HepG2 (cell line): ENCODE results near the gene KIF5B. TPM values are rescaled to one million over a fixed set of nuclear protein-coding genes. Genes with fewer than 3 reads are reported as not detected.
A peak's percentile ranks its signal among the peaks of the same experiment; 100 is the strongest.

Experiments
- ATAC-seq: fragments of 200-7000 bp; cut with Tn5 transposase; 3 replicates; pipeline ENCODE4 v1.9.1; 2020; ENCODE audit warnings: mild to moderate bottlenecking, moderate library complexity
- BruUV-seq: library from RNA; stranded (reverse); fragments of 400-500 nt; replicated peaks from 2 replicates; lab custom pipeline; 2021; lab: Mats Ljungman, UMichigan
- CTCF ChIA-PET: fragments of 300-600 bp; formaldehyde crosslinking; extraction: SDS; loops from one replicate; lab custom pipeline; 2021; ENCODE audit warnings: low total read pairs, inconsistent platforms, low intra/inter-chr PET ratio; lab: Yijun Ruan, JAX
- POLR2A ChIA-PET: fragments of 350-600 bp; sonication (Branson Sonifier 250); formaldehyde crosslinking; loops from one replicate; lab custom pipeline; 2020; ENCODE audit warnings: antibody characterized with exemption, inconsistent platforms; lab: Yijun Ruan, JAX
- DNase-seq: peaks from one replicate; pipeline ENCODE4 v3.0.0-alpha.2; 2015; ENCODE audit warnings: low spot score
- FAIRE-seq: peaks from 3 replicates; lab custom pipeline; 2011; peaks lifted over from hg19 to GRCh38; lab: Jason Lieb, UNC
- H2AFZ ChIP-seq: one replicate; pipeline ENCODE4 v1.6.1; 2011; ENCODE audit warnings: low read length, inconsistent platforms
- H3K27ac ChIP-seq: fragments of 300-600 bp; 3 replicates; pipeline ENCODE4 v1.8.0; 2011; ENCODE audit warnings: mixed run types, mild to moderate bottlenecking, mixed read lengths, low read length, inconsistent platforms; ENCODE audit not compliant: insufficient read depth; ENCODE audit errors: extremely low read length
- H3K27me3 ChIP-seq, 2 experiments: fragments of 200-600 bp in 1 of 2; 2 replicates in 1 of 2; 3 replicates in 1 of 2; pipeline versions ENCODE4 v1.6.0 to v1.8.0; 2011; ENCODE audit warnings: low read length in 2 of 2, mild to moderate bottlenecking in 2 of 2, moderate library complexity in 2 of 2, inconsistent platforms in 1 of 2; ENCODE audit not compliant: insufficient read depth in 2 of 2, control insufficient read depth in 1 of 2
- H3K36me3 ChIP-seq, 2 experiments: fragments of 200-600 bp in 1 of 2; replicated peaks in 1 of 2; 2 replicates in 1 of 2; 3 replicates in 1 of 2; pipeline versions ENCODE4 v1.5.1 to v1.8.0; 2011; ENCODE audit warnings: low read length in 2 of 2, inconsistent platforms in 1 of 2; ENCODE audit not compliant: insufficient read depth in 2 of 2, control insufficient read depth in 1 of 2
- H3K4me1 ChIP-seq: 2 replicates; pipeline ENCODE4 v1.5.1; 2012; ENCODE audit warnings: low read length, inconsistent platforms; ENCODE audit not compliant: insufficient read depth
- H3K4me2 ChIP-seq: 2 replicates; pipeline ENCODE4 v1.6.0; 2011; ENCODE audit warnings: low read depth, low read length, inconsistent platforms
- H3K4me3 ChIP-seq, 3 experiments: fragments of 200-600 bp in 1 of 3; sonication (generic), shearing (Covaris generic) in 1 of 3; replicated peaks in 1 of 3; 2 replicates each; pipeline ENCODE4 v1.5.1; 2011 to 2016; ENCODE audit warnings: low read length in 3 of 3, inconsistent platforms in 2 of 3, low read depth in 2 of 3, mild to moderate bottlenecking in 2 of 3, control low read depth in 1 of 3, mixed read lengths in 1 of 3; ENCODE audit not compliant: insufficient read depth in 1 of 3
- H3K79me2 ChIP-seq: one replicate; pipeline ENCODE4 v1.6.1; 2011; ENCODE audit warnings: low read length, inconsistent platforms; ENCODE audit not compliant: insufficient read depth
- H3K9ac ChIP-seq: 2 replicates; pipeline ENCODE4 v1.6.0; 2011; ENCODE audit warnings: mild to moderate bottlenecking, low read depth, low read length, inconsistent platforms; ENCODE audit not compliant: insufficient read depth
- H3K9me3 ChIP-seq: 2 replicates; pipeline ENCODE4 v1.5.1; 2012; ENCODE audit warnings: mild to moderate bottlenecking, low read length
- H4K20me1 ChIP-seq: 2 replicates; pipeline ENCODE4 v1.6.0; 2011; ENCODE audit warnings: inconsistent platforms, mild to moderate bottlenecking, low read length, moderate library complexity; ENCODE audit not compliant: insufficient read depth
- FOSL2 ChIP-seq: sonication (generic); formaldehyde crosslinking; IDR thresholded peaks from 2 replicates; pipeline ENCODE4 v1.4.0; 2020; ENCODE audit warnings: missing genetic modification reagents
- JUN ChIP-seq: sonication (generic); formaldehyde crosslinking; IDR thresholded peaks from 2 replicates; pipeline ENCODE4 v1.4.0; 2020; ENCODE audit warnings: mild to moderate bottlenecking, missing genetic modification reagents
- RBM39 ChIP-seq: fragments of 200-400 bp; formaldehyde crosslinking; IDR thresholded peaks from one replicate; pipeline ENCODE4 v1.6.1; 2018; ENCODE audit warnings: antibody characterized with exemption, mild to moderate bottlenecking, low read depth, low read length; ENCODE audit not compliant: poor library complexity, severe bottlenecking
- TCF12 ChIP-seq, 2 experiments: fragments of 450-650 bp in 1 of 2; sonication (generic) in 1 of 2; formaldehyde crosslinking in 1 of 2; IDR thresholded peaks; 2 replicates each; pipeline versions ENCODE4 v1.6.1 to v1.8.0; 2017 to 2022; ENCODE audit warnings: antibody characterized with exemption in 1 of 2, mild to moderate bottlenecking in 1 of 2, missing genetic modification reagents in 1 of 2, moderate library complexity in 1 of 2
- ZNF616 ChIP-seq: sonication (generic); formaldehyde crosslinking; IDR thresholded peaks from 2 replicates; pipeline ENCODE4 v1.5.0; 2020; ENCODE audit warnings: low read depth, mild to moderate bottlenecking, missing genetic modification reagents
- WGBS: methylation state at CpG from one replicate; pipeline ENCODE4 v1.1.6; 2017; ENCODE audit warnings: low lambda C conversion rate; 5-methylcytosine and 5-hydroxymethylcytosine counted together
- in situ Hi-C: cut with HindIII; loops from 2 replicates; pipeline ENCODE4 v1.10.0; 2017; ENCODE audit warnings: low pct_unique_long_range_greater_than_20kb; ENCODE audit not compliant: extremely low pct_ligation_motif_present
- intact Hi-C: fragments of 100-400 bp; cut with micrococcal nuclease; formaldehyde crosslinking; loops from one replicate; pipeline ENCODE4 v1.10.0; 2022; ENCODE audit not compliant: unreplicated experiment
- polyA plus RNA-seq, 8 experiments: library from polyadenylated mRNA; depleted of rRNA in 3 of 8; stranded (reverse) in 7 of 8; unstranded in 1 of 8; fragments of >200 nt; fragmentation: Illumina TruSeq in 4 of 8; extraction: Trizol in 4 of 8; gene quantifications; 2 replicates each; pipeline versions ENCODE4 v1.2.1 to v1.2.3, GENCODE V29; 2011 to 2016; ENCODE audit warnings: low read depth in 4 of 8, missing spikeins in 1 of 8, mixed read lengths in 1 of 8; ENCODE audit not compliant: insufficient read depth in 1 of 8
- total RNA-seq, 5 experiments: library from RNA; depleted of rRNA; stranded (reverse); fragments of >200 nt; fragmentation: Illumina TruSeq; extraction: Trizol; gene quantifications; 2 replicates each; pipeline ENCODE4 v1.2.3, GENCODE V29; 2016; ENCODE audit warnings: low read depth in 1 of 5
- TF ChIP-seq, protein P1 (sequence below): IDR thresholded peaks from 2 replicates; pipeline ENCODE4 v1.6.1; 2016
- TF ChIP-seq, protein P2 (sequence below): sonication (generic); formaldehyde crosslinking; IDR thresholded peaks from 2 replicates; pipeline ENCODE4 v1.9.0; 2022; ENCODE audit warnings: missing genetic modification reagents, mild to moderate bottlenecking, borderline replicate concordance

The KIF5B gene
- total and polyA plus RNA-seq, 2 of the 13 experiments (the other 11 are each of a cell fraction or from before 2014, with no cell fraction given) = 34.3 to 133 TPM

DNA sequence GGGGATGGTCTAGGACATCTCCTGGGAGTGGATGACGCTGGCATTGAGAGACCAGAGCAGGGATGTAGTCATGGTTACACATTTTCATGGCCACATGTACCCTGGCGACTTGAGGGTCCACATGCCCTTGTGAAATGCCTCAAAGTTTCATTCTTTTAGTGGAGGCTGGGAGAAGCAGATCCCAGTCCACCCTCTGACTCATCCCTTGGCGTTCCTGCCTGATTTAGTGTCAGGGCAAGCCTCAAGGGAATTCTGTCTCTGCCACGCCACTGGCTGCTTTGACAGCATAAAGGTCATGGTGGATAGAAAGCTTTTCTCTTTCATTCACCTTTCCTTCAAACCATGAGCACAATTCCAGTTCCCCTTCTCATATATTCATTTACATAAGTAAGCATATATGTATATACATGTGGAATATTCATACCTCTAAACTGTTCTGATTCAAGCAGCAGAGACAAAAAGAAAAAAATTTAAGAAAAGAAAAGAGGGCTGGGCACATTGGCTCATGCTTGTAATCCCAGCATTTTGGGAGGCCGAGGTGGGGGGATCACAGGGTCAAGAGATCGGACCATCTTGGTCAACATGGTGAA, 21.8 kb upstream of the KIF5B start:
- Histone ChIP-seq H3K4me3 (no peak overlapping the region), H3K27me3 (no peaks in the 10 kb centered on the region), H3K27ac (no peak overlapping the region), H3K79me2 (no peaks in the 10 kb centered on the region), H3K9ac (no peak overlapping the region), H3K9me3 (no peaks in the 10 kb centered on the region), H3K4me2 (no peak overlapping the region), H3K36me3 (no peaks in the 10 kb centered on the region), H3K4me1 (peaks cover 31% of the 10 kb centered on the region), H2AFZ (no peak overlapping the region), H4K20me1 (no peaks in the 10 kb centered on the region)
- ATAC-seq = no peak
- DNase-seq = peak; percentile 21
- in situ Hi-C loops = no loop called here
- ChIA-PET POLR2A (no interaction called here), CTCF (no interaction called here)
- FAIRE-seq = no peak
- peak; percentile 58 for TF ChIP-seq FOSL2 (CRISPR knock-in tag)
- TF ChIP-seq RBM39 = no peak
- 40% methylated on average over 5 of the region's 6 CpGs for WGBS
- intact Hi-C loops = no loop called here
- BruUV-seq = no TSS peak

DNA sequence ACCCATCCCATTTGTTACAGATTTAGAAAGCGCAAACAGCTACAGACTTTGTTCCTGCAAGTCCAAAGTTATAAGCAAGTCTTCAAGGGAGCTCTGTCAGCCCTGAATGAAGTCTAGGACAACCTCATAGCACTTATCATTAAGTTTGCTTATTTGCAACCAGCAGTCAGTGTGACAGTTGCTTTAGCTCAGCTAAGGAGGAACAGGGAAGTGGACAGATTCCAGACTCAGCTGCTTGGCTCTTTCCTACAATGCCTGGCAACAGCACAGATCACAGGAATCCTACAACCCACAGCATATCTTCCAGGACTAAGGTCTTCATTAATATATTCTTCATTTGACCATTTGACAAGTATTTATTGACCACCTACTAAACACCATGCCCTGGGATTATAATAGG, 17.4 kb upstream of the KIF5B start:
- ChIA-PET CTCF (no interaction called here), POLR2A (interaction anchor here (1.2 kb wide), 1 partner anchor 145 kb away, joined by 3 read pairs; the partner anchor contains the start of gene ARHGAP12)
- no peaks in the 10 kb centered on the region for H3K9me3 ChIP-seq
- H4K20me1 ChIP-seq = no peaks in the 10 kb centered on the region
- no peak overlapping the region for H3K27ac ChIP-seq
- TF ChIP-seq, protein P1, sequence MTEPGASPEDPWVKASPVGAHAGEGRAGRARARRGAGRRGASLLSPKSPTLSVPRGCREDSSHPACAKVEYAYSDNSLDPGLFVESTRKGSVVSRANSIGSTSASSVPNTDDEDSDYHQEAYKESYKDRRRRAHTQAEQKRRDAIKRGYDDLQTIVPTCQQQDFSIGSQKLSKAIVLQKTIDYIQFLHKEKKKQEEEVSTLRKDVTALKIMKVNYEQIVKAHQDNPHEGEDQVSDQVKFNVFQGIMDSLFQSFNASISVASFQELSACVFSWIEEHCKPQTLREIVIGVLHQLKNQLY = no peak
- TF ChIP-seq, protein P2, sequence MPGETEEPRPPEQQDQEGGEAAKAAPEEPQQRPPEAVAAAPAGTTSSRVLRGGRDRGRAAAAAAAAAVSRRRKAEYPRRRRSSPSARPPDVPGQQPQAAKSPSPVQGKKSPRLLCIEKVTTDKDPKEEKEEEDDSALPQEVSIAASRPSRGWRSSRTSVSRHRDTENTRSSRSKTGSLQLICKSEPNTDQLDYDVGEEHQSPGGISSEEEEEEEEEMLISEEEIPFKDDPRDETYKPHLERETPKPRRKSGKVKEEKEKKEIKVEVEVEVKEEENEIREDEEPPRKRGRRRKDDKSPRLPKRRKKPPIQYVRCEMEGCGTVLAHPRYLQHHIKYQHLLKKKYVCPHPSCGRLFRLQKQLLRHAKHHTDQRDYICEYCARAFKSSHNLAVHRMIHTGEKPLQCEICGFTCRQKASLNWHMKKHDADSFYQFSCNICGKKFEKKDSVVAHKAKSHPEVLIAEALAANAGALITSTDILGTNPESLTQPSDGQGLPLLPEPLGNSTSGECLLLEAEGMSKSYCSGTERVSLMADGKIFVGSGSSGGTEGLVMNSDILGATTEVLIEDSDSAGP (CRISPR knock-in tag) = no peak
- no peak for TF ChIP-seq ZNF616
- TF ChIP-seq TCF12 (IDR thresholded peaks at IDR 0.05) = no peak
- no peak for TF ChIP-seq TCF12 (CRISPR knock-in tag; IDR thresholded peaks at IDR 0.05)
- no peak for TF ChIP-seq JUN (CRISPR knock-in tag)
- peaks cover 37% of the 10 kb centered on the region for H3K4me1 ChIP-seq
- ATAC-seq = no peak
- no peak overlapping the region for H2AFZ ChIP-seq
- no peak overlapping the region for H3K4me3 ChIP-seq
- DNase-seq = no peak
- H3K4me2 ChIP-seq = no peak overlapping the region
- no peak overlapping the region for H3K9ac ChIP-seq
- intact Hi-C loops (no loop called here), in situ Hi-C loops (no loop called here)
- BruUV-seq = no TSS peak
- no peaks in the 10 kb centered on the region for H3K27me3 ChIP-seq
- 100% methylated on average over 1 of the region's 1 CpG for WGBS
- H3K79me2 ChIP-seq = no peaks in the 10 kb centered on the region
- H3K36me3 ChIP-seq = no peaks in the 10 kb centered on the region
- no peak for FAIRE-seq
